ENCODE data around the gene IL4R.
"Not testable (repeated sequence)": the region's sequence is repeated elsewhere in the genome, so short reads cannot be mapped to it uniquely, and the experiment has no call there.

Gene IL4R

DNA sequence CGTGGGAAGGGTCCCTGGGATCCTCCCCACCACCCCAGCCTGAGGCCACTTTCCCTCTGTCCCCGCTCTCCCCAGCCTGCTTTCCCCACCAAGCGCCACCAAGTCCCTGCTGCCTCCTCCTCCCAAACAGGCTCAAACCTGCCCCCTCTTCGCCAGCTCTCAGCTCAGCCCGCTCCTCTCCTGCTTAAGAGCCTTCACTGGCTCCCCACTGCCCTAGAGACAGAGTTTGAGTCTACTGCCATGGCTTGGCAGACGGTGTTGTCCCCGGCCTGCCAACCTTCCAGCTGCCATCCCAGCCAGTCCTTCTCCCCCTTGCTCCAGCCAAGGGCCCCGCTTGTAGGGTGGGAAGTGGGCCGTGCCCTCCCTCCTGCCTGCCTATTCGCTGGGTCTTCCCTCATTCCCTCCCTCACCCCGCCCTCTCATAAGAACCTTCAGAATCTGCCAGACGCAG is 11.1 kb downstream of the IL4R start:
- no peak for DNase-seq (ENCODE audit: low spot score in 2 of 2)
- no peaks in the 10 kb centered on the region for H3K9me3 Mint-ChIP-seq
- ATAC-seq (ENCODE audit: low read depth), result no peak
- H3K4me3 Mint-ChIP-seq, result no peak overlapping the region
- H3K27ac Mint-ChIP-seq, result no peak overlapping the region
- H3K36me3 Mint-ChIP-seq, result peaks cover 11% of the 10 kb centered on the region
- H3K4me1 Mint-ChIP-seq, result peaks cover 10% of the 10 kb centered on the region
- H3K27me3 Mint-ChIP-seq, result no peaks in the 10 kb centered on the region

DNA sequence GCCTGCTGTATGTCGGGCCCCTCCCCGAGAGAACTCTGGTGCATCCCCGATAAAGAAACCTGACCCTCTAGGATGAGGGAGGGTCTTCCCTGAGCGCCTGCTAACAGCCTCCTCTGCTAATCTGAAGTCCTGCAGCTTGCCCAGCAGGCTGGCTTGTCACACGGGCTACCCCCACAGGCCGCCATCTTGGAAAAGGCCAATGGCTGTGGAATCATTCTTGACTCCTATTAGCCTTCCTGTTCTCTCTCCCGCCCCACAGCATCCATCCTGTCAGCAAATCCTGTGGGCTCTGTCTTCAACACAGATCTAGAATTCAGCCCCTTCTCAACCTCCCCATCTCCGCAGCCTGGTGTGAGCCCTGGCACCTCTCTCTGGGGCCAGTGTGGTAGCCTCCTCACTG is 12.0 kb downstream of the IL4R start:
- no peaks in the 10 kb centered on the region for H3K9me3 Mint-ChIP-seq
- H3K4me1 Mint-ChIP-seq, result peaks cover 10% of the 10 kb centered on the region
- no peak for DNase-seq (ENCODE audit: low spot score in 2 of 2)
- no peak for ATAC-seq (ENCODE audit: low read depth)
- no peak overlapping the region for H3K27ac Mint-ChIP-seq
- no peaks in the 10 kb centered on the region for H3K27me3 Mint-ChIP-seq
- peaks cover 16% of the 10 kb centered on the region for H3K36me3 Mint-ChIP-seq
- no peak overlapping the region for H3K4me3 Mint-ChIP-seq

DNA sequence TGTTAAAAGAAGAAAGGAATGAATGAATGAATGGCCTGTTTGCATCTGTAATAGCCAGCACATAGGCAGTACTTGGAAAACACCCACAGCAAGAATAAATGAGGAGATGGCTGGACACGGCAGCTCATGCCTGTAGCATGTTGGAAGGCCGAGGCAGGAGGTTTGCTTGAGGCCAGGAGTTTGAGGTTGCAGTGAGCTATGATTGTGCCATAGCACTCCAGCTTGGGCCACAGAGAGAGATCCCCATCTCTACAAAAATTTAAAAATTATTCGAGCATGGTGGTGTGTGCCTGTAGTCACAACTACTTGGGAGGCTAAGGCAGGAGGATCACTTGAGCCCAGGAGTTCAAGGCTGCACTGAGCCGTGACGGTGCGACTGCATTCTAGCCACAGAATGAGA is 12.5 kb downstream of the IL4R start:
- peaks cover 10% of the 10 kb centered on the region for H3K4me1 Mint-ChIP-seq
- no peak for DNase-seq (ENCODE audit: low spot score in 2 of 2)
- ATAC-seq (ENCODE audit: low read depth), result no peak
- no peak overlapping the region for H3K27ac Mint-ChIP-seq
- no peaks in the 10 kb centered on the region for H3K9me3 Mint-ChIP-seq
- H3K27me3 Mint-ChIP-seq, result no peaks in the 10 kb centered on the region
- H3K4me3 Mint-ChIP-seq, result no peak overlapping the region
- peaks cover 16% of the 10 kb centered on the region for H3K36me3 Mint-ChIP-seq

DNA sequence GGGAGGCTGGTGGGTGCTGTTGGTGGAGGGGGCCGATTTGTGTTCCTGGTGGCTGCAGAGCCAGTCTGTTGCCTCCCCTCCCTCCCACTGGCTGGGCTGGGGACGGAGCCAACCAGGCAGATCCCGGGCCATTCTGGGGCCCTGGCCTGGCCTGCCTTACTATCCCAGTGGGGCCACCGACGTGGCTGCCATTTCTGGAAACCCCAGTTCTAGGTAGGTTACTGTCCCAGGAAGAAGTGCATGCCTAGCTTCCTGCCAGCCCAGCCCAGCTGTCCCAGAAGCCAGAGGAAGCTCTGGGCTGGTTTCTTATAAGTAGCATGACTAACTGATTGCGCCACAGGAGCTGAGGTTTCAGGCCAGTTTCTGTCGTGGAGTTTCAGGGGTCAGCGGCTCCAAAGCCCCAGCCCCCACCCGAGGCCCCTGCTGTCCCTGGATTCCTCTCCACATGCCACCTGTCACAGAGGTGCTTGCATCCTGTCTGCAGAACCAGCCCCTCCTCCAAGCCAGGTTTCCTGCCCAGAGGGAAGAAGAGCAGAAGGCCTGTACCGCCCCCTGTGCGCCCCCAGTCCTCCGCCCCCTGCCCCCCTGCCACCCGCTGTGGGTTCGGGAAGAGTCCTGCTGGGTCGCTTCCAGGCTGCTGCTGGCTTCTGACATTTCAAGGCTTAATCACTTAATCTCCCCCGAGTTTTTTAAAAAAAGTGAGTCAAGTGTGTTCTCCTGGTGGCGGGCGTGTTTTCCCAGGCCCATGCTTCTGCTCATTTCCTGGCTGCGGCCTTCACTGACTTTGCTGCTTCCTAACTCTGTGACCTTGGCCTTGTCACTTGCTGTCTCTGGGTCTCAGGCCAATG is 13.2 kb downstream of the IL4R start:
- Mint-ChIP-seq H3K27ac (no peak overlapping the region), H3K4me1 (peaks cover 10% of the 10 kb centered on the region), H3K36me3 (peaks cover 20% of the 10 kb centered on the region), H3K9me3 (no peaks in the 10 kb centered on the region), H3K27me3 (no peaks in the 10 kb centered on the region), H3K4me3 (no peak overlapping the region)
- ATAC-seq (ENCODE audit: low read depth), result no peak
- DNase-seq (ENCODE audit: low spot score in 2 of 2), result no peak

DNA sequence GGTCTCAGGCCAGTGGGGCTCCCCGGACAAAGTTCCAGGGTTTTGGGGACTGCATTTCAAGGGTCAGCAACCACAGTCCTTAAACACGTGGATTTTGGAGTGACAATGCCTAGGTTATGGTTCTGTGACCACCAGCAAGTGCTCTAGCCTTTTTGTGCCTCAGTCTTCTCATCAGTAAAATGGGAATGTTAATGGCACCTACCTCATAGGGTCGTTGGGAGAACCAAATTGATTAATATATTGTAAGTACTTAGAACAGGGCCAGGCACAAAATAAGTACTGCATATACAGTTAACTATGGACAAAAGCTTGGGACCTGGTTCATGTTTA is 13.8 kb downstream of the IL4R start:
- peaks cover 9% of the 10 kb centered on the region for H3K4me1 Mint-ChIP-seq
- H3K27ac Mint-ChIP-seq, result no peak overlapping the region
- DNase-seq (ENCODE audit: low spot score in 2 of 2) (no peak), ATAC-seq (ENCODE audit: low read depth) (no peak)
- H3K27me3 Mint-ChIP-seq, result no peaks in the 10 kb centered on the region
- H3K36me3 Mint-ChIP-seq, result peaks cover 23% of the 10 kb centered on the region
- no peak overlapping the region for H3K4me3 Mint-ChIP-seq
- H3K9me3 Mint-ChIP-seq, result no peaks in the 10 kb centered on the region

DNA sequence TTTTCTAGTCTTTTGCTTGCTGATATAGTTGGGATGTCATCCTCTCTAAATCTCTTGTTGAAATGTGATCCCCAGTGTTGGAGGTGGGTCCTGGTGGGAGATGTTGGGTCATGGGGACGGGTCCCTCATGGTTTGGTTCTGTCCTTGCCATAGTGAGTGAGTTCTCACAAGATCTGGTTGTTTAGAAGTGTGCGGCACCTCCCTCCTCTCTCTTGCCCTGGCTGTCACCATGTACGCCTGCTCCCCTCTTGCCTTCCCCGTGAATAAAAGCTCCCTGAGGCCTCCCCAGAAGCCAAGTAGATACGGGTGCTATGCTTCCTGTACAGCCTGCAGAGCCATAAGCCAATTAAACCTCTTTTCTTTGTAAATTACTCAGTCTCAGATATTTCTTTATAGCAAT is 15.2 kb downstream of the IL4R start:
- no peak for ATAC-seq (ENCODE audit: low read depth)
- Mint-ChIP-seq H3K27ac (no peak overlapping the region), H3K36me3 (peaks cover 27% of the 10 kb centered on the region), H3K27me3 (no peaks in the 10 kb centered on the region), H3K9me3 (no peaks in the 10 kb centered on the region), H3K4me1 (peaks cover 10% of the 10 kb centered on the region), H3K4me3 (no peak overlapping the region)
- no peak for DNase-seq (ENCODE audit: low spot score in 2 of 2)

DNA sequence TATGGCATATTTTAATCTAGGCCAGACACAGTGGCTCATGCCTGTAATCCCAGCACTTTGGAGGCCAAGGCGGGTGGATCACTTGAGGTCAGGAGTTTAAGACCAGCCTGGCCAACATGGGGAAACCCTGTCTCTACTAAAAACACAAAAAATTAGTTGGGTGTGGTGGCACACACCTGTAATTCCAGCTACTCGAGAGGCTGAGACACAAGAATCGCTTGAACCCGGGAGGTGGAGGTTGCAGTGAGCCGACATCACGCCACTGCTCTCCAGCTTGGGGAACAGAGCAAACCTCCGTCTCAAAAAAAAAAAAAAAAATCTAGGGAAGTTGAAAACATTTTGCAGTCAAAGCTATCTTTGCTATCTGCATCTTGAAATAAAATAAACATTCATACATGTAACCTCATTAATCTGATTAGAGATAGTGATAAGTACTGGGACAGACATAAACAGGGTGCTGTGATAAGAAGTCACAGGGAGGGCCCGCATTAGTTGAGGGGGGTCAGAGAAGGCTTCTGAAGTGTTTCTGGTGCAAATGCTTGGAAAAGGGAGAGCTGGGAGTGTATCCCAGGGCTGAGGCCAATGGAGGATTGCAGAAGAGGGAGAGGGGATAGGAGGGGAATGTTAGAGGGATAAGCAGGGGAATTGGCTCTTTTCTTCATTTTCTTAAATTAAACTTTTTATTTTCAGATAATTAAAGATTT is 15.8 kb downstream of the IL4R start:
- DNase-seq (ENCODE audit: low spot score in 2 of 2); H3K27me3 Mint-ChIP-seq; ATAC-seq (ENCODE audit: low read depth); H3K4me3 Mint-ChIP-seq; H3K9me3 Mint-ChIP-seq: not testable (repeated sequence)
- Mint-ChIP-seq H3K4me1 (peaks cover 13% of the 10 kb centered on the region), H3K27ac (peak overlapping the region; percentile 77), H3K36me3 (peaks cover 33% of the 10 kb centered on the region)

DNA sequence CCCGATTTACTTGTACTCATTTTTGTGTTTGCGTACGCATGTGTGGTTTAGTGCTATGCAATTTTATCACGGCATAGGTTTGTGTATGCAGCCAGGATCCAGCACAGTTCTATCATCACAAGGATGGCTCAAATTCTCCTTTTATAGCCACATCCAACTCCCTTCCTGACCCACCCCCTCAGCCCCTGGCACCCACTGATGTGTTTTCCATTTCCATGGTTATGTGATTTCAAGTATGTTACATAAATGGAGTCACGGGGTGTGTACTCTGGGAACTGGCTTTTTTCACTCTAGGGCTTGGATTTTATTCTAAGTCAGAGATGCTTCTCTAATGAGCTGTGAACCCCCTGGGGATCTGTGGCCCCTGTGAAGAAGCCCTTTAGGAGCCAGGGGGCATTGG is 16.8 kb downstream of the IL4R start:
- no peaks in the 10 kb centered on the region for H3K27me3 Mint-ChIP-seq
- H3K9me3 Mint-ChIP-seq, result no peaks in the 10 kb centered on the region
- ATAC-seq (ENCODE audit: low read depth) (no peak), DNase-seq (ENCODE audit: low spot score in 2 of 2) (no peak)
- peaks cover 10% of the 10 kb centered on the region for H3K4me1 Mint-ChIP-seq
- H3K4me3 Mint-ChIP-seq, result no peak overlapping the region
- no peak overlapping the region for H3K27ac Mint-ChIP-seq
- peaks cover 35% of the 10 kb centered on the region for H3K36me3 Mint-ChIP-seq

DNA sequence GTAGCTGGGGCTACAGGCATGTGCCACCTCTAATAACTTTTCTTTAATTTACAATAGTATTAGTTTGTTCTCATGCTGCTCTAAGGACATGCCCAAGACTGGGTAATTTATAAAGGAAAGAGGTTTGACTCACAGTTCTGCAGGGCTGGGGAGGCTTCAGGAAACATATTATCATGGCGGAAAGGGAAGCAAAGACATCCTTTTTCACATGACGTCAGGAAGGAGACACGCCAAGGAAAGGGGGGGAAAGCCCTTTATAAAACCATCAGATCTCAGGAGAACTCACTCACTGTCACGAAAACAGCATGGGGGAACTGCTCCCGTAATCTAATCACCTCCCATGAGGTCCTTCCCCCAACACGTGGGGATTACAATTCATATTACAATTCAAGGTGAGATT is 18.3 kb downstream of the IL4R start:
- DNase-seq (ENCODE audit: low spot score in 2 of 2) (no peak), ATAC-seq (ENCODE audit: low read depth) (no peak)
- H3K27me3 Mint-ChIP-seq, result no peaks in the 10 kb centered on the region
- peaks cover 35% of the 10 kb centered on the region for H3K36me3 Mint-ChIP-seq
- H3K27ac Mint-ChIP-seq, result no peak overlapping the region
- no peaks in the 10 kb centered on the region for H3K9me3 Mint-ChIP-seq
- peaks cover 7% of the 10 kb centered on the region for H3K4me1 Mint-ChIP-seq
- H3K4me3 Mint-ChIP-seq, result no peak overlapping the region

DNA sequence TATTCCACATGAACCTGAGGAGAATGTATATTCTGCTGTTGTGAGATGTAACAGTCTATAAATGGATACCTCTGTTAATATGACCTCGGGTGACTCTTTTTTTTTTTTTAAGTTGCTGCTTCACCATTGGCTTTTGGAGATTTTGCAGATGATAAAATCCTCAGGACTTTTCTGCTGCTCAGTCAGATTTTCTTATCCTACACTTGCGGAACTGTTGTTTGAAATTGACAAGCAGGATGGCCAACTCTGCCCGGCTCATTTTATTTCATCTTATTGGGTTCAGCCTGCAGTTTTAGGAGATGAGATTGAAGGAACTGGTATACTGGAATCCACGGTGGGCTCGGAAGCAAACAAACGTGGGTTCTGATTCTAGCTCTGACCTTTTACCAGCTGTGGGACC is 19.3 kb downstream of the IL4R start:
- no peak overlapping the region for H3K27ac Mint-ChIP-seq
- H3K4me3 Mint-ChIP-seq, result no peak overlapping the region
- no peaks in the 10 kb centered on the region for H3K27me3 Mint-ChIP-seq
- no peaks in the 10 kb centered on the region for H3K9me3 Mint-ChIP-seq
- DNase-seq (ENCODE audit: low spot score in 2 of 2) (no peak), ATAC-seq (ENCODE audit: low read depth) (no peak)
- peaks cover 36% of the 10 kb centered on the region for H3K36me3 Mint-ChIP-seq
- H3K4me1 Mint-ChIP-seq, result peaks cover 7% of the 10 kb centered on the region

DNA sequence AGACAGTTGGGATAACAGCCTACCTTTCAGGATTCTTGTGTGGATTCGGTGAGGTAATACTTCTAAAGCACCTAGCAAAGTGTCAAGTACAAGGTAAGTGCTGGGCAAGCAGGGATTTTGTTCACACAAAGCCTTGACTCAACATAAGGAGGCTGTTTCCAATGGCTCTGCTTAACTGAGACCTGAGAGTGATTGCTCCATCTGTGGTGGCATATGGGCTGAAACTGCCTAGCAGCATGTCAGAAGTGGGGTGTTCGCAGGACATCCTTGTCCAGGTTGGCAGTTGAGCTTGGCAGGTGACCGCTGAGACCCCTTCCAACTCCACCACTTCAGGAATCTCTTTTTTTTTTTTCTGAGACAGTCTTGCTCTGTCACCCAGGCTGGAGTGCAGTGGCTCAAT is 19.8 kb downstream of the IL4R start:
- H3K4me1 Mint-ChIP-seq, result peaks cover 7% of the 10 kb centered on the region
- no peaks in the 10 kb centered on the region for H3K27me3 Mint-ChIP-seq
- H3K27ac Mint-ChIP-seq, result no peak overlapping the region
- H3K36me3 Mint-ChIP-seq, result peaks cover 39% of the 10 kb centered on the region
- ATAC-seq (ENCODE audit: low read depth) (no peak), DNase-seq (ENCODE audit: low spot score in 2 of 2) (no peak)
- no peak overlapping the region for H3K4me3 Mint-ChIP-seq
- H3K9me3 Mint-ChIP-seq, result no peaks in the 10 kb centered on the region

DNA sequence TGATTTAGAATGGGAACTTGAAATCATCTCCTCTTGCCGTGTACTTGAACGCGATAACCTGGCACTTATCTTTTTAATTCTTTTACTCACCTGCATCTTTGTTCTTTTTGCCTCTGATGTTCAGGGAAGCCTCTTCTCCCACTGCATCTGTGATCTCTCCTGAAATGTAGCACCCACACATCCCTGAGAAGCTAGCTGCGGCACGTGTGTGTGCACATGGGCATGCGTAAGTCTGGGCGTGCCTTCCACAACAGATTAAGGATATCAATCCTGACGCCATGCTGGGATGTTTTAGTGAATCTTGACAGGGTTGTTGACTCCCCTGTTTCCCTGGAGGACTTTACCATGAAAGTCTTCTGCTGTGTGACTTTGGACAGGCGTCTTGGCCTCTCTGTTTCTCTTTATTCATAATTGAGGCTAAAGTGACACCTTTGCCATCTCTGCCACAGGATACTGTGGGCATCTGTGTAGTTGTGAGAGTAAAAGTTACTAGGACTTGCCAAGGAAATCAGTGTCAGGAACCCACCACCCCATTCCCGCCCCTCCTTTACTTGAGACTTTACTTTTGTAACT is 20.5 kb downstream of the IL4R start:
- H3K36me3 Mint-ChIP-seq, result peaks cover 34% of the 10 kb centered on the region
- no peak for ATAC-seq (ENCODE audit: low read depth)
- no peaks in the 10 kb centered on the region for H3K9me3 Mint-ChIP-seq
- H3K4me1 Mint-ChIP-seq, result peaks cover 5% of the 10 kb centered on the region
- no peak overlapping the region for H3K4me3 Mint-ChIP-seq
- no peak for DNase-seq (ENCODE audit: low spot score in 2 of 2)
- no peaks in the 10 kb centered on the region for H3K27me3 Mint-ChIP-seq
- H3K27ac Mint-ChIP-seq, result peak overlapping the region; percentile 3

DNA sequence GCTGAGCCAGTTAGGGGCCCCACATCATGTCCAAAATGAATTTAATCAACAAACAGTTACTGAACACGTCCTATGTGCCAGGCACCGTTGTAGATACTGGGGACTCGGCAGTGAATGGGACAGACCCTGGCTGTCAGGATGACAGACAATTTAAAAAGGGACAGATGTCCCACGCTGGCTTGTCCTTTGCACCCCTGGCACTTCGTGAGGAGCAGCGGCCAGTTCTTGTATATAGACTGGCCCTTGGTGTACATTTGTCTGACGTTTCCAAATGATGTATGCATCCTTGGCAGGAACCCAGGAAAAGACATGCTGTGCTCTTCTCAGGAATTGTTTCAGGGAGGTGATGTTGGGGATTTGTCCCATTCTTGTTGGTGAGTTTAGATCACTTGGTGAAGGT is 21.1 kb downstream of the IL4R start:
- Mint-ChIP-seq H3K36me3 (peaks cover 31% of the 10 kb centered on the region), H3K27ac (no peak overlapping the region), H3K27me3 (no peaks in the 10 kb centered on the region), H3K9me3 (no peaks in the 10 kb centered on the region), H3K4me3 (no peak overlapping the region), H3K4me1 (peaks cover 5% of the 10 kb centered on the region)
- no peak for DNase-seq (ENCODE audit: low spot score in 2 of 2)
- ATAC-seq (ENCODE audit: low read depth), result no peak

DNA sequence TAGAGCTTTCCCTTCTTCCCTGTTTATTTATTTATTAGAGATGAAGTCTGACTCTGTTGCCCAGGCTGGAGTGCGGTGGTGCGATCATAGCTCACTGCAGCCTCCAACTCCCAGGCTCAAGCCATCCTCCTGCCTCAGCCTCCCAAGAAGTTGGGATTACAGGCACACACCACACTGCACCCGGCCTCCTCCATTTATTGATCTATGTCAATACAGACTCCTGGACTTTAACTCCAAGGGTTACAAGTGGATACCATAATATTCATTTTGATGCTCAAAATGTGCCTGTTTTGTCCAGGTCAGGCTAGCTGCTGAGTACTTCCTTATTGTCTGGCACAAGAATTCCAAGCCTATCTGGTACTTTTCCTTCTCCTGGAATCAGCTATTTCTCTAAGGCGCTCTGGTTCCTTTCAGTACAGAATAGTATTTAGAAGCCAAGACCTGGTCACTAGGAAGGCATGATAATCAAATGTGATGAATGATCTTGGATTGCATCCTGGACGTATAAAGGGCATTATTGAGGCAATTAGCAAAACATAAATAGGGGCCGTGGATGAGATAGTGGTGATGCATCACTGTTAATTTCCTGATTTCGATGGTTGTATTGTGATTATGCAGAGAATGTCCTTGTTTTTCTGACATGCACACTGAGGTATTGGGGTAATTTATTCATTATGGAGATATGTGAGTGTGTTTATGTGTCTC is 21.7 kb downstream of the IL4R start:
- Mint-ChIP-seq H3K27ac (no peak overlapping the region), H3K36me3 (peaks cover 33% of the 10 kb centered on the region), H3K9me3 (no peaks in the 10 kb centered on the region), H3K4me3 (no peak overlapping the region), H3K27me3 (no peaks in the 10 kb centered on the region), H3K4me1 (peaks cover 5% of the 10 kb centered on the region)
- DNase-seq (ENCODE audit: low spot score in 2 of 2) (no peak), ATAC-seq (ENCODE audit: low read depth) (no peak)

Measured in memory B cell (primary cell).